HG02885 (cell line): ENCODE results near the gene HSFY2.
"Not testable (repeated sequence)": the region's sequence is repeated elsewhere in the genome, so short reads cannot be mapped to it uniquely, and the experiment has no call there.

ENCODE experiments used
- ATAC-seq: cut with Tn5 transposase; IDR thresholded peaks from one replicate; pipeline ENCODE4 v1.9.1; 2021; ENCODE audit warnings: mild to moderate bottlenecking; ENCODE audit not compliant: unreplicated experiment, poor library complexity

HSFY2 gene, protein sequence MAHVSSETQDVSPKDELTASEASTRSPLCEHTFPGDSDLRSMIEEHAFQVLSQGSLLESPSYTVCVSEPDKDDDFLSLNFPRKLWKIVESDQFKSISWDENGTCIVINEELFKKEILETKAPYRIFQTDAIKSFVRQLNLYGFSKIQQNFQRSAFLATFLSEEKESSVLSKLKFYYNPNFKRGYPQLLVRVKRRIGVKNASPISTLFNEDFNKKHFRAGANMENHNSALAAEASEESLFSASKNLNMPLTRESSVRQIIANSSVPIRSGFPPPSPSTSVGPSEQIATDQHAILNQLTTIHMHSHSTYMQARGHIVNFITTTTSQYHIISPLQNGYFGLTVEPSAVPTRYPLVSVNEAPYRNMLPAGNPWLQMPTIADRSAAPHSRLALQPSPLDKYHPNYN

DNA sequence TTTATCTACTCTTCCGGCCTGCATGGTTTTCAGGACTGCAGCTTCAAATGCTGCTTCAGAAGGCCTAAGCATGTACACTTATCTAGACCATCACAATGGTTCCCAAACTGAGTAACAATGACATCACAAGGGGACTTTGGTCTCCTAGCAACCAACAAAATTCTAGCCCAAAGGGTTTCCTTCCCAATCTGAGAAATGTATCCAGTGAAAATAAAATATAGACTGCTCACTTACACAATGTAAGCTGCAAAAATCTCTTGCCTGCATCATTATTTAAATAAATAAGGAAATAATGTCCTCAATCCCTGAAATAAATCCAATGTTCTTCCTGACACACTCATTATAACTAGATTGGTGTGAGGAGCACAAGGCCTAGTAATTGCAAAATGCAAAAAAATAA, at the start of gene HSFY2:
TSS of gene HSFY2 (minus strand) at position 101 of the 400 bp plus-strand sequence. CDS start 117 bp downstream, outside the sequence.
- ATAC-seq, result not testable (repeated sequence)

DNA sequence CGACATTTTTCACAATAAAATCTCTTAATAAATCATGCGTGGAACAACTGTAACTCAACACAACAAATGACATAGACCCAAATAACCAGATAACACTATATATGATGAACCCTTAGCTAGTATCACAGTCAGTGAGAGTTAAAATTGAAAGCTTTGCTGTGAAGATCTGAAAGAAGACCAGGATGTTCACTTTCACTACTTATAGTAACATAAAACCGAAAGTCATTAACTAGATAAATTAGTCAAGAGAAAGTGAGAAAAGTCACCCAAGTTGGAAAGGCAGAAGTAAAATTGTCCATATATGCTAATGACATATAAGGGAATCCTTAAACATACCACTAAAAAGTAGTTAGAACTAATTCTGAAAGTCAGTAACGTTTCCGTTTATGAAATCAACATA, 42.2 kb upstream of the HSFY2 start:
- ATAC-seq, result not testable (repeated sequence)

DNA sequence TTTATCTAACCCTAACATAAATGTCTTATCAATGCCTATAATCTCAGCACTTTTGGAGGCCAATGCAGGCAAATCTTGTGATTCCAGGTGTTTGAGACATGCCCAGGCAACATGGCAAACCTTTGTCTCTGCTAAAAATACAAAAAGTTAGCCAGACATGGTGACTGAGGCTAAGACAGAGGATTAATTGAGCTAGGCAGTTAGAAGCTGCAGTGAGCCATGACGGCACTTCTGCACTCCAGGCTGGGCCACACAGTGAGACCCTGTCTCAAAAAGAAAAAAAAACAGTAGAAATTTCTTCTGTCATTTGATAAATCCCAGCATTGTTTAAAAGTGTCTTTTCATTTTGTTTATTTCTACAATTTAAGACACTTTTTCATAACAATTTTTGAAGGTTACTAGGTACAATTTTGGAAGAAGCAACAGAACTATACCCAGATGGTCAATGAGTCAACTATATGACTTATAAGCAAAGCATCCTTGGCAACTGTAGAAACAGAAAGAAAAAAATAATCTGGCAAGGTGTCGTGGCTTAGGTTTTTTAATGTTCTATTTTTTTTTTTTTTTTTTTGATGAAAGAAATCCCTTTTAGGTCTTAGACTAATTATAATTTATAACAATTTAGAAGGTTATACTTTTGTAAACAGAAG, 15.3 kb upstream of the HSFY2 start:
- ATAC-seq, result not testable (repeated sequence)

DNA sequence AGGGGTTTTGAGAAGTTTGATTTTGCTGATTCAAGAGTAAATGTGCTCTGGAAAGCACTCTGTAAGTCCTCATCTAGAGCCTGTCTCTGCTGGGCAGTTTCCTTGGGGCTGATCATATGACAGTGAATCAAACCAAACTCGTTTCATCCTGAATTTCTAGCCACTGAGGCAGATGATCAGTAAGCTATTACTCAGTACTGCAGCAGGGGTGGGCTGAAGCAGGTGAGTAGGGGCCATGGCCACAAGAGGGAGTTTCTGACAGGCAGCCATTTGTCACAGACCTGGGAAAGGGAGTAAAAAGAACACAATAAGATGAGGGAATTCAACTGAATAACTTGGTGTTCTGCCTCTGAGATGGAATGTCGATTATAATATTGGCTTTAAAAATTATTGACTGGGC, 19.5 kb downstream of the HSFY2 start:
- not testable (repeated sequence) for ATAC-seq

DNA sequence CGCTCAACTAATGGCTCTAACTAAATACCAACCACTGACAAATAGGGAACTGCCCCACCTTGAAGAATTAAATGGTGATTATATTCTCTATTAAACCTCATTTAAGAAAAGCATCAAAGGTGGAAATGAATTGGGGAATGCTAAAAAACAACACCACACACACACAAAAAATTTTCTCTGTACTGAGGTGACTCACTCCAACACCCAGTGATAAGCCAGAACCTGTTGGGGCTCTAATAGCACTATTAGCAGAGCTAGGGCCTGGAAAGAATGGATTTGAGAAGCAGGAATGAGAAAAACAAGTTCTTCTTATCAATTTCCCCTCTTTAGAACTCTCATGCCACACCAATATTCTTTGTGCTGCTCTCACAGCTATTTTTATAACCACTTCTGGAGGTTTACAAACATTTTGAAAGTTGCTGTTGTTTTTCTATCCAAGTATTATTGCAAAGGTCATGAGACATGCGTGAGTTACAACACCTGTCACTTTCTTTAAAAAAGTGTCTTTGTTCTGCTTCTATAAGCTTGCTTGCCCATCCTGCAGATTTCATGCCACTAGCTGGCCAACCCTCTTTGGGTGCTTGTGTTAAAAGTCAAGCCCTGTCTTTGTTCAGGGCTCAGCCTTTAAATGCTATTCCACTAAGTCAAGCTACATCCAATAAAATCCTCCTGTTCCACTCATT, 20.3 kb downstream of the HSFY2 start:
- ATAC-seq, result not testable (repeated sequence)

DNA sequence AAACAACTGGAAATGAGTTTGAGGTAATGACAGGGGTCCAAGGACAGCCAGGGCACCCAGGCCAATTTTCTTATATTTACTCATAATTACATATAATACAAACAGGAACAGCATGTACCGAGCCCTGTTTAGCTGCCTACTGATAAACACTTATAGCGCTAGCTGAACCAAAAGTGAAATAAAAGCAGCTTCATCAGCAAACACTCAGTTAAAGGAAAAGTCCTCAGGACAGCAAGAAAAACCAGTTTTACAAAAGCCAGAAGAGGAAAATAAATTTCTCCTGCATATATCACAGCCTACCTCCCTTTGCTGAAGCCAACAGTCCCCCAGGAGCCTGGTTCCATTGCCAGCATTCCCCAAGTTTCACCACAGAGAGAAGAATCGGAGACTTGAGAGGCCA, 49.8 kb downstream of the HSFY2 start:
- not testable (repeated sequence) for ATAC-seq
